SH-SY5Y (cell line): ENCODE measurements around the gene SP9.

Source experiments
- GATA2 ChIP-seq: IDR thresholded peaks from 2 replicates; pipeline ENCODE4 v1.6.1; 2011; ENCODE audit warnings: mild to moderate bottlenecking, low read depth, low read length
- GATA3 ChIP-seq: IDR thresholded peaks from 2 replicates; pipeline ENCODE4 v1.6.1; 2011; ENCODE audit warnings: low read depth, mild to moderate bottlenecking, low read length, moderate library complexity

DNA sequence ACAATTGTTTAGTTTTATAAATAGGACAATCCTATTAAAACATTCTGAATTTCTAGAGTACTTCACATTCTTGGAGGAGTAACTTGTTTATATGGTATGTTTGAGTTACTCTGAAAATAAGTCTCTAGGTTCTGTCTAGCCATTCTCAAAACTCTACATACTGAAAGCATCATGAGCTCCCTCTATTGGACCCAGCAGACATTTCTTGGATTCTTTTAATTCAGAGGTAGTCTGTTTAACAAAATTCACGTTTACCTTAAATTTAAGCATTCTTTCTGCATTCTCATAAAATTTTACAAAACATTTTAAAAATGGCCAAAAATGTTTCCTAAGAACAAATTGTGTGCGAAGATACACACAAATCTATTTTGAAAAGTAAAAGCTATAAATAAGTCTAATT, 15.3 kb downstream of the SP9 start:
- no peak for TF ChIP-seq GATA2
- no peak for TF ChIP-seq GATA3
